ENCODE results near the gene WFIKKN2.

Gene WFIKKN2

GRCh38 chr17:50877838-50878237 is 42.5 kb downstream of the WFIKKN2 start:
- Histone ChIP-seq H3K27me3 (replicated peaks; ENCODE audit: control insufficient read depth, insufficient read depth, low read length) (no peaks in the 10 kb centered on the region), H3K4me3 (replicated peaks; ENCODE audit: low read depth, low read length) (no peak overlapping the region), H3K36me3 (ENCODE audit: control insufficient read depth, insufficient read depth, low read length) (no peaks in the 10 kb centered on the region)
- DNase-seq (ENCODE audit: extremely low read depth, insufficient read length) = no peak
- TF ChIP-seq CTCF (IDR thresholded peaks at IDR 0.05; ENCODE audit: insufficient read depth, low read length, poor library complexity, severe bottlenecking) = no peak

DNA sequence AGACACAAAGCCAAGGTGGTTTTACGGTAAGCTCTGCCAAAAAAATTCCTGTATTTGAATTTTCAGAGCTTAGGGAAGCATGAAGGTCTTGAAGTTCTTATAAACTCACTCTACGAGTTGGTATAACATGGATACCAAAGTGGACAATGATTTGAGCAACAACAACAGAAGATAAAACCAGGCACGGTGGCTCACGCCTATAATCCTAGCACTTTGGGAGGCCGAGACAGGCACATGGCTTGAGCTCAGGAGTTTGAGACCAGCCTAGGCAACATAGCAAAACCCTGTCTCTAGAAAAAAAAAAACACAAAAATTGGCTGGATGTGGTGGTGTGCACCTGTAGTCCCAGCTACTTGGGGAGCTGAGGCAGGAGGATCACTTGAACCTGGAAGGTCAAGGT is 43.7 kb downstream of the WFIKKN2 start:
- DNase-seq (ENCODE audit: extremely low read depth, insufficient read length) = no peak
- Histone ChIP-seq H3K4me3 (replicated peaks; ENCODE audit: low read depth, low read length) (no peak overlapping the region), H3K36me3 (ENCODE audit: control insufficient read depth, insufficient read depth, low read length) (no peaks in the 10 kb centered on the region), H3K27me3 (replicated peaks; ENCODE audit: control insufficient read depth, insufficient read depth, low read length) (no peaks in the 10 kb centered on the region)
- TF ChIP-seq CTCF (IDR thresholded peaks at IDR 0.05; ENCODE audit: insufficient read depth, low read length, poor library complexity, severe bottlenecking) = no peak

- DNase-seq (ENCODE audit: extremely low read depth, insufficient read length) = no peak
- TF ChIP-seq CTCF (IDR thresholded peaks at IDR 0.05; ENCODE audit: insufficient read depth, low read length, poor library complexity, severe bottlenecking) = no peak
- H3K36me3 ChIP-seq (ENCODE audit: control insufficient read depth, insufficient read depth, low read length) = no peaks in the 10 kb centered on the region
- H3K4me3 ChIP-seq (replicated peaks; ENCODE audit: low read depth, low read length) = no peak overlapping the region
- no peaks in the 10 kb centered on the region for H3K27me3 ChIP-seq (replicated peaks; ENCODE audit: control insufficient read depth, insufficient read depth, low read length)
Measured at GRCh38 chr17:50881182-50881581, 45.8 kb downstream of the WFIKKN2 start.

- no peak for TF ChIP-seq CTCF (IDR thresholded peaks at IDR 0.05; ENCODE audit: insufficient read depth, low read length, poor library complexity, severe bottlenecking)
- Histone ChIP-seq H3K27me3 (replicated peaks; ENCODE audit: control insufficient read depth, insufficient read depth, low read length) (no peaks in the 10 kb centered on the region), H3K4me3 (replicated peaks; ENCODE audit: low read depth, low read length) (no peak overlapping the region), H3K36me3 (ENCODE audit: control insufficient read depth, insufficient read depth, low read length) (no peaks in the 10 kb centered on the region)
- DNase-seq (ENCODE audit: extremely low read depth, insufficient read length) = no peak
Measured at GRCh38 chr17:50882851-50883250, 47.5 kb downstream of the WFIKKN2 start.

- no peak overlapping the region for H3K4me3 ChIP-seq (replicated peaks; ENCODE audit: low read depth, low read length)
- no peak for DNase-seq (ENCODE audit: extremely low read depth, insufficient read length)
- TF ChIP-seq CTCF (IDR thresholded peaks at IDR 0.05; ENCODE audit: insufficient read depth, low read length, poor library complexity, severe bottlenecking) = no peak
Measured at GRCh38 chr17:50883850-50884438, 48.6 kb downstream of the WFIKKN2 start.

More at GRCh38 chr17:50883850-50884438, 48.6 kb downstream of the WFIKKN2 start:
- H3K36me3 ChIP-seq (ENCODE audit: control insufficient read depth, insufficient read depth, low read length) = no peaks in the 10 kb centered on the region
- H3K27me3 ChIP-seq (replicated peaks; ENCODE audit: control insufficient read depth, insufficient read depth, low read length) = peaks cover 1% of the 10 kb centered on the region; the same call in 1 of the 2 replicates
